ENCODE measurements around the gene KCNN3. TPM values are rescaled to one million over a fixed set of nuclear protein-coding genes. Genes with fewer than 3 reads are reported as not detected.

KCNN3 gene
- total RNA-seq, 1 donor from 2014 or later = 0.04 TPM

DNA sequence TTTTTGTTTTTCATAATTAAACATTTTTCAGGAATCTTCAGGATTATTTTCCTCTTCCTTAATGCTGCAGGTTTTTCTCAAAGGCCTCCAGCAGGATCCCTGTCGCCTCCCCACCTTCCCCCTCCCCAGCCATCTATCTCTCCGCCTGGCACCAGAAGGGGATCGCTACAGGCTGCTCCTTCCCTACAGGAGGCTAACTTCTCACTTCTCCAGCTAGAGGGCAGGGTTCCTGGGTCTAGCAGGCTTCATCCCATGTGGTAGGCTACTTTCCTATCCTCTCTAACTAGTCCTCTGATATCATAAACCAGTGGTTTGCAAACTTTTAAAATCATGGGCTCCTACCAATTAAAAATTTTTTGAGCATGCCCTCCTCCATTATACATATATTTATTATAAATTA is 104.1 kb downstream of the KCNN3 start:
- TF ChIP-seq, protein P1, sequence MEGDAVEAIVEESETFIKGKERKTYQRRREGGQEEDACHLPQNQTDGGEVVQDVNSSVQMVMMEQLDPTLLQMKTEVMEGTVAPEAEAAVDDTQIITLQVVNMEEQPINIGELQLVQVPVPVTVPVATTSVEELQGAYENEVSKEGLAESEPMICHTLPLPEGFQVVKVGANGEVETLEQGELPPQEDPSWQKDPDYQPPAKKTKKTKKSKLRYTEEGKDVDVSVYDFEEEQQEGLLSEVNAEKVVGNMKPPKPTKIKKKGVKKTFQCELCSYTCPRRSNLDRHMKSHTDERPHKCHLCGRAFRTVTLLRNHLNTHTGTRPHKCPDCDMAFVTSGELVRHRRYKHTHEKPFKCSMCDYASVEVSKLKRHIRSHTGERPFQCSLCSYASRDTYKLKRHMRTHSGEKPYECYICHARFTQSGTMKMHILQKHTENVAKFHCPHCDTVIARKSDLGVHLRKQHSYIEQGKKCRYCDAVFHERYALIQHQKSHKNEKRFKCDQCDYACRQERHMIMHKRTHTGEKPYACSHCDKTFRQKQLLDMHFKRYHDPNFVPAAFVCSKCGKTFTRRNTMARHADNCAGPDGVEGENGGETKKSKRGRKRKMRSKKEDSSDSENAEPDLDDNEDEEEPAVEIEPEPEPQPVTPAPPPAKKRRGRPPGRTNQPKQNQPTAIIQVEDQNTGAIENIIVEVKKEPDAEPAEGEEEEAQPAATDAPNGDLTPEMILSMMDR (IDR thresholded peaks at IDR 0.05; ENCODE audit: insufficient read depth, low read length, poor library complexity, severe bottlenecking) = peak; percentile 59
- Histone ChIP-seq H3K4me3 (ENCODE audit: low read depth, low read length) (no peak overlapping the region), H3K36me3 (ENCODE audit: control insufficient read depth, insufficient read depth, low read length) (no peaks in the 10 kb centered on the region), H3K27me3 (ENCODE audit: control insufficient read depth, insufficient read depth, low read length) (peaks cover 5% of the 10 kb centered on the region)
- no peak for DNase-seq (ENCODE audit: low read depth)

- H3K36me3 ChIP-seq (ENCODE audit: control insufficient read depth, insufficient read depth, low read length) = no peaks in the 10 kb centered on the region
- no peak for DNase-seq (ENCODE audit: low read depth)
- TF ChIP-seq, protein P1 (IDR thresholded peaks at IDR 0.05; ENCODE audit: insufficient read depth, low read length, poor library complexity, severe bottlenecking) = no peak
- no peak overlapping the region for H3K4me3 ChIP-seq (ENCODE audit: low read depth, low read length)
- H3K27me3 ChIP-seq (ENCODE audit: control insufficient read depth, insufficient read depth, low read length) = peaks cover 13% of the 10 kb centered on the region
These were observed 105.3 kb downstream of the KCNN3 start for GRCh38 chr1:154764773-154765172.

DNA sequence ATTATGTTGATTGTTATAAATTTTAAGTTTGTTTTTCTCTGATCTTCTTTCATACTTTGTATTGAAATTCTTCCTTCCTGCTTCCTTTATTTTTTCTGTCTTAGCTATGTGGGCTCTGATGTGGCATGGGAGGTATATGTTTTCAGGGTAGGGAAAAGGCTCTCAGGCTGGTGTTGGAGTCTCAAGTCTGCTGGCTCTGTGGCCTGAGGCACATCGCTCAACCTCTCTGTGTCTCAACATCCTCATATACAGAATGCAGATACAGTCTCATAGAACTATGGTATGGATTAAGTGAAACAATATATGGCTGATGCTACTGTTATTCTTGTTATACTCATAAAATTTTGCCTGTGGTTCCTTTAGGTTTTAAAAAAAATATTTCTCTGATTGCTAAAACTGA is 105.9 kb downstream of the KCNN3 start:
- Histone ChIP-seq H3K27me3 (ENCODE audit: control insufficient read depth, insufficient read depth, low read length) (peaks cover 19% of the 10 kb centered on the region), H3K36me3 (ENCODE audit: control insufficient read depth, insufficient read depth, low read length) (no peaks in the 10 kb centered on the region), H3K4me3 (ENCODE audit: low read depth, low read length) (no peak overlapping the region)
- DNase-seq (ENCODE audit: low read depth) = no peak
- TF ChIP-seq, protein P1 (IDR thresholded peaks at IDR 0.05; ENCODE audit: insufficient read depth, low read length, poor library complexity, severe bottlenecking) = no peak

DNA sequence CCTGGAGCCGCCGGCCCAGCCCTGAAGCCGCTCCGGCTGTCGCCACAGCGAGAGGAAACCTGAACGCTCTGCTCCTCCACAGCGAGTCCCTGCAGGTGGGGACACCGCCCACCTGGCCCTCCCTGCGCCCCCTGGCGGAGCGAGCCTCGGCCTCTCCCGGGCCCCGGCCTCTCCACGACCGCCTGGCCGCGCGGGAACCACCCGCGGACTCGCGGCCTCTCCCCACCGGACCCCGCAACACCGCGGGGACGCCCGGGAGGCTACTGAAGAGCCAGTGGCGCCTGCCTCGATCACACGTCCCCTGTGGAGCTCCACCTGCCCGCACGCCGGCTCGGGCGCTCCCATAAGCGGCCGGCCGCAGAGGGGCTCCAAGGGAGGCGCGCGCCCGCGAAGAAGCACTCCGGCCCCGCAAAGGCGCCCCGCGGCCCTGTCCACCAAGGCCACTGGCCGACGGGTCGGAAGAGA is 109.6 kb downstream of the KCNN3 start:
- Histone ChIP-seq H3K36me3 (ENCODE audit: control insufficient read depth, insufficient read depth, low read length) (no peaks in the 10 kb centered on the region), H3K4me3 (ENCODE audit: low read depth, low read length) (peak overlapping the region; percentile 19), H3K27me3 (ENCODE audit: control insufficient read depth, insufficient read depth, low read length) (peaks cover 29% of the 10 kb centered on the region)
- DNase-seq (ENCODE audit: low read depth) = no peak
- TF ChIP-seq, protein P1 (IDR thresholded peaks at IDR 0.05; ENCODE audit: insufficient read depth, low read length, poor library complexity, severe bottlenecking) = peak; percentile 59

DNA sequence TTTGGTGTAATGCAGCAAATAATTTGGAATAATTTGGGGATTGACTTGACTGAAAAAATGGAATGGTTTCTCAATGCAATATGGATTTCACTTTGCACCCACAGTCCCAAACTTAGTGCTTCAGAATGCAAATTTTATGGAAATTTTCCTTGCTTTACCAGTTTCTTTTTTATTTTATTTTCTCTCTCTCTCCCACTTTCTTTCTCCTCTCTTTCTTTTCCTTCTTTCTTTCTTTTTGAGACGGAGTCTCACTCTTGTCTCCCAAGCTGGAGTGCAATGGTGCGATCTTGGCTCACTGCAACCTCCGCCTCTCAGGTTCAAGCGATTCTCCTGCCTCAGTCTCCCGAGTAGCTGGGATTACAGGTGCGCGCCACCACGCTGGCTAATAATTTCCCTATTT is 110.3 kb downstream of the KCNN3 start:
- H3K27me3 ChIP-seq (ENCODE audit: control insufficient read depth, insufficient read depth, low read length) = peaks cover 27% of the 10 kb centered on the region
- TF ChIP-seq, protein P1 (IDR thresholded peaks at IDR 0.05; ENCODE audit: insufficient read depth, low read length, poor library complexity, severe bottlenecking) = no peak

GRCh38 chr1:154759196-154759595 is 110.9 kb downstream of the KCNN3 start:
- TF ChIP-seq, protein P1 (IDR thresholded peaks at IDR 0.05; ENCODE audit: insufficient read depth, low read length, poor library complexity, severe bottlenecking) = no peak
- DNase-seq (ENCODE audit: low read depth) = no peak
- peaks cover 26% of the 10 kb centered on the region for H3K27me3 ChIP-seq (ENCODE audit: control insufficient read depth, insufficient read depth, low read length)
- H3K4me3 ChIP-seq (ENCODE audit: low read depth, low read length) = no peak overlapping the region
- no peaks in the 10 kb centered on the region for H3K36me3 ChIP-seq (ENCODE audit: control insufficient read depth, insufficient read depth, low read length)

More for the DNA sequence above, 110.3 kb downstream of the KCNN3 start:
- no peak overlapping the region for H3K4me3 ChIP-seq (ENCODE audit: low read depth, low read length)
- H3K36me3 ChIP-seq (ENCODE audit: control insufficient read depth, insufficient read depth, low read length) = no peaks in the 10 kb centered on the region
- no peak for DNase-seq (ENCODE audit: low read depth)

Data from kidney epithelial cell (primary cell).